Measurements from ENCODE around the gene XRN2.
"Not testable (repeated sequence)": the region's sequence is repeated elsewhere in the genome, so short reads cannot be mapped to it uniquely, and the experiment has no call there.

The XRN2 gene

DNA sequence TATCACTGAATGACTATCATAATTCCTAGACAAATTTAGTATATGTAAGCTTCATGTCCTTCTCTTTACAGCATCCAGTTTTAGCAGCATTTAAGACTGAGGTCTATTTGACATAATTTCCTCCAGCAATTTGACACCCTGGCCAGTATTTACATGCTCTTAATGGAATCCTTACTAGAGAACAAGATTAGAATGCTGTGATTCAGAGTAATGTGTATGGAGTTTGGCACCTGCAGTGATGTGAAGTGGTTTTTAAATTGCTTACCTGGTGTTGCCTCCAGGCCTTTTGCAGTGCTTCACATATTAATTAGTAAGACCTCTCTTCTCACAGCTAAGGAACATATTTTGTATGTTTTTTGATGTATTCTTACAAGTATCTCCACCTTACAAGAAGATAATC, 84.4 kb downstream of the XRN2 start:
- DNase-seq (ENCODE audit: low read depth): no peak

GRCh38 chr20:21388566-21388965, 85.4 kb downstream of the XRN2 start:
- no peak for DNase-seq (ENCODE audit: low read depth)

DNA sequence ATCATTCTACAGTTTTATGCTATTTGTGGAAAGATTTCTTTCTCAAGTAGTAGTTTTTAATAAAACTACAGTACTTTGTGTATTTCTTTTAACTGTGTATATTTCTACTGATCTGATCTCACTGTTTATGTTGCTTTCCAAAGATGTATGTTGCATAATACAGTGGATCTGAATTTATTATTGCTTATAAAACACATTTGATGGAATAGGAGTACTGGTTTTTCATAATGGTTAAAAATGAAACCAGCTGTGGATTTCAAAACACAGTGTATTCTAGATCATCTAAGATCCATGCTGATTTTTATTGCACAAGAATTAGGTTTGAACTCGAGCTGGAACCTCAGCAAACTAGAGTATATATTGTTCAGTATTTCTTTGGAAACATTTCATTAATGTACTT, 86.2 kb downstream of the XRN2 start:
- DNase-seq (ENCODE audit: low read depth): no peak

DNA sequence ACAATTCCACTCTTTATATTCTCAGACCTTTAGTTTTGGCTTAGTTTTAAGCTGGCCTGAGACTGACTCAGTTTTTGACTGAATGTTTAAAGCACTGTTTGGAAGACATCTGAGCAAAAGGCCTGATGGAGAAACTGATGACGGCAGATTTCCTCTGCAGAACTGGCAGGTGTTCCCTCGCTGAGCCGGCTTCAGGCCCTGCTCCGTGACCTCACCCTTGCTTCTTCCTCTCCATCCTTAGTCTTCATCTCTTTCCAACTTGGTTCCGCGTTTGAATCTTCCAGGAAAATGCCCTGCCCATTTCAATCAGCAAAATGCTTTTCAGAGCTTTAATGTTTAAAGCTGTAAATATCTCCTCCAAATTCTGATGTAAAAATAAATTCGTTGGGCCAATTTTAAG, 87.6 kb downstream of the XRN2 start:
- DNase-seq (ENCODE audit: low read depth): no peak

DNA sequence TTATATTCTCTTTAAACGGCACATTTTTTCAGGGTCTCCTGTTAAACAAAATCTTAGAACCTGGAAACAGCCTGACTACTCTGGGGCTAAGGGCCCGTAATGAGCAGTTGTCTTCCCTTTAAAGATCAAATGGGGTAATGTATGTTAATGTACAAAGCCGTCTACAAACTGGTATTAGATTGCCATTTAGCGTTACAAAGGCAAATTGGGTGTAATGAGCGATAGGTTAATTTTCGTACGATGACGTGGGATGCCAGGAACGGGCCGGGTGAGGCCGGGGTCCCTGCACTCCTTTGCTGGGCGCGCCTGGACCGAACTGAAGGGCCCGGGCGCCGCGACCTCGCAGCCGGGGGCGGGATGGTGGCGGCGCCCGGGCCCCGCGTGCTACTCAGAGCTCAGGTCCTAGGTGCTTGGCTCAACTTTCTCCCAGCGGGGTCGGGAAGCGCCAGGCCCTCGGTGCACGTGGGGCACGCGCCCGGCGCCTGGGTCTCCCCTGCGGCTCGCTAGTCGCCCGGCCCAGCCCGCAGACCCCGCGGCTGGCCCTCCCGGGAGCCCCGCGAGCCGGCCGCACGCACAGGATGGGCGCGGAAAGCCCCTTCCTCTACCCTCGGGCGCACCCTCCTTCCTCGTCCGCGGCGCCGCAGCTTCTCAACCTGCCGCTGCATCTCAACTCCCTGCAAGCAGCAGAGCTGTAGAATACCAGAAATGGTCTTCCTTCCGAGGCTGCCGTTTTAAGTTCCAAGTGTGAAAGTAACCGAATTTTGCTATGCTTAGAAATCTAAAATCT, 88.2 kb downstream of the XRN2 start:
- no peak for DNase-seq (ENCODE audit: low read depth)

DNA sequence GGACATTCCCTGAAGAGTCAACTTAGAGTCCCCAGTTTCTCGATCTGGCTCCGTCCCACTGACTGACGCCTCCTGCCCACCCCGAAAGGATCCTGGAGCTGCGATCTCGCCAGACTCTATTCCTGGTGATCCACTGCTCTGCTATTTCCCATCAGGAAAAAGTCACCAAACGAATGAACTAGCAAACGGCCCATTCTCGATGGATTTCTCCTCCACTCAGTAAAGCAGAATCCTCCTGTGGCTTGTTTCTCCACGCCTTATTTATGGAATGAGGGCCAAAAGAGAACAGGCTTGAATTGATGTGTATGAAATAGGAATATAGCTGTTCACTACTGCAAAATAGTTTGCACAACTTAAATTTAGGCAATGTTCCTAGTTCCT, 88.8 kb downstream of the XRN2 start:
- no peak for DNase-seq (ENCODE audit: low read depth)

GRCh38 chr20:21393166-21393565, 90.0 kb downstream of the XRN2 start:
- no peak for DNase-seq (ENCODE audit: low read depth)

- DNase-seq (ENCODE audit: low read depth): no peak
Measured at GRCh38 chr20:21393816-21394519, 90.8 kb downstream of the XRN2 start.

DNA sequence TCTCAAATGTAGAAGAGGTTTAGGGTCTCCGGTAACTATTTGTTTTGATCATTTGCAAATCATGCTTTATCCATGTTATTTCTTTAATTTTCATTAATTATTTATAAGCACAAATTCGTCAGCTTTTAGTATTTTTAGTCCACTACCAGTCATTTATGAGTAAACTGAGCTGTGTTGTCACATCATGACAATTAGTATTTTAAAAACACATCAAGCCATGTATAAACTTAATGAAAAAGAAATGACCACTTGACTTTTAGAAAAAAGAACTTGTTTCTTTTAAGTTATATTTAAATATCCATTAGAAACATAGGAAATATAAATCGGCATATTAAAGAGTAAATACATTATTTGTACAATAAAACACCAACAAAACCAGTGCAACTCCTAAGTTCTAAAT, 91.4 kb downstream of the XRN2 start:
- DNase-seq (ENCODE audit: low read depth): no peak

- no peak for DNase-seq (ENCODE audit: low read depth)
Measured at GRCh38 chr20:21395051-21395665, 92.0 kb downstream of the XRN2 start.

DNA sequence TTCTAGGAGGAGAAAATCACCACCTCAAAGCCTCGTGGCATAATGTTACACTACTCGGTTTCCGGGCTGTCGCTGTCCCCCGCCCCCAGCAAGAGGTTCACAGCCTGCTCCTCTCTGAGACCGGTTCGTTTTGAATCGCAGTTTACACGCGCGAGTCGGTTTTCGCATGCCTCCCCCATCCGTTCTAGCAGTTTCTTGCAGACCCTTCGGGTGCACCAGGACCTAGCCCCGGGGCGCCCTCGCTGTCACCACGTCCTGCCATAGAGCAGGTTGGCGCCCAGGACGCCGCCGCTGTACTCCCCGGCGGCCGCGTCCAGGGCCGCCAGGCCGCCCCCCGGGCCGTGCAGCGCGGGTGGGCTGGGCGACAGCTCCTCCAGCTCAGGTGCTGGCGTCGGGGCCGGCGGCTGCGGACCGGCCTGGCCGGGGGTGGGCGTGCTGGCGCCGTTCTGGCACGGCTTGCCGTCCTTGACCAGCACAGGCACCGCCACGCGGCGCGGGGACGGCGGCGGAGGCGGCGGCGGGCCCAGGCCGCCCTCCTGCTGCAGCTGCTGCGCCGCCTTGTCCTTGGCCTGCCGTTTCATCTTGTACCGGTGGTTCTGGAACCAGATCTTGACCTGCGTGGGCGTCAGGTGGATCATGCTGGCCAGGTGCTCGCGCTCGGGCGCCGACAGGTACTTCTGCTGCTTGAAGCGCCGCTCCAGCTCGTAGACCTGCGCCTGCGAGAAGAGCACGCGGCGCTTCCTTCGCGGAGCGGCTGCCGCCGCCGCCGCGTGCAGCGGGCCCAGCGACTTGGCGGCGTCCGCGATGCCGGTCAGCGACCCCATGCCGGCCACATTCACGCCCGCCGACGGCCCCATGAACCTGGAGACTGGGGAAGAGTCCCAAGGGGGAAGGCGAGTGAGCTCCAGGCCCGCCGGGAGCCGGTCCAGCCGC, 92.8 kb downstream of the XRN2 start:
- no peak for DNase-seq (ENCODE audit: low read depth)

DNA sequence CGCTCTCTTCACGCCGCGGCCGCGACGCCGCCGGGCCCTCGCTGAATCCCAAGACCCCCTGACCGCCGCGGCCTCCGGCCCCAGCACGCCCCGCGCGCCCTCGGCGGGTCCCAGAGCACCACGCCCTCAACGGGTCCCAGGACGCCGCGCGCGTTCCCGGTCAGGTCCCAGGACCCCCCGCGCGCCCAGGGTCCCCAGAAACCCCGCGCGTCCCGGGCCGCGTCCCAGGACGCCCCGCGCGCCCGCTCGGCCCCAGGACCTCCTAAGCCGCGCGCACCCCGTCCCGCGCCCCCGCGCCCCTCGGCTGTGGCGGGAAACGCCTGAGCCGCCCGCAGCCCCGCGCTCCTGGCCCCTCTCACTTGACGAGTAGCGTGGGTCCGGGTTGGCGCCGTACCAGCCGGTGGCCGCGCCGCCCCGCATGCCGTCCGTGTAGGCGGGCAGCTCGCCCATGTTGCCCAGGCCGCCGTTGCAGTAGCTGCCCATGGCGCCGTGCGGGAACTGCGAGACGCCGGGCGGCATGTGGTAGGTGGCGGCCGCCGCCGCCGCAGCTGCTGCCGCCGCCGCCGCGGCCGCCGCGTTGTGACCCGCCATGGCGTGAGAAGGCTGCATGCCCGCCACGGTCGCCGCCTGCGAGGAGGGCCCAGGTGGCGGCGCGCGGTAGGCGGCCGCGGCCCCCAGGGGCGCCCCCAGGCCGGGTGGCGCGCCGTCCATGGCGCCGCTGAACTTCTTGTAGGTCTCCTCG, 93.6 kb downstream of the XRN2 start:
- no peak for DNase-seq (ENCODE audit: low read depth)

DNA sequence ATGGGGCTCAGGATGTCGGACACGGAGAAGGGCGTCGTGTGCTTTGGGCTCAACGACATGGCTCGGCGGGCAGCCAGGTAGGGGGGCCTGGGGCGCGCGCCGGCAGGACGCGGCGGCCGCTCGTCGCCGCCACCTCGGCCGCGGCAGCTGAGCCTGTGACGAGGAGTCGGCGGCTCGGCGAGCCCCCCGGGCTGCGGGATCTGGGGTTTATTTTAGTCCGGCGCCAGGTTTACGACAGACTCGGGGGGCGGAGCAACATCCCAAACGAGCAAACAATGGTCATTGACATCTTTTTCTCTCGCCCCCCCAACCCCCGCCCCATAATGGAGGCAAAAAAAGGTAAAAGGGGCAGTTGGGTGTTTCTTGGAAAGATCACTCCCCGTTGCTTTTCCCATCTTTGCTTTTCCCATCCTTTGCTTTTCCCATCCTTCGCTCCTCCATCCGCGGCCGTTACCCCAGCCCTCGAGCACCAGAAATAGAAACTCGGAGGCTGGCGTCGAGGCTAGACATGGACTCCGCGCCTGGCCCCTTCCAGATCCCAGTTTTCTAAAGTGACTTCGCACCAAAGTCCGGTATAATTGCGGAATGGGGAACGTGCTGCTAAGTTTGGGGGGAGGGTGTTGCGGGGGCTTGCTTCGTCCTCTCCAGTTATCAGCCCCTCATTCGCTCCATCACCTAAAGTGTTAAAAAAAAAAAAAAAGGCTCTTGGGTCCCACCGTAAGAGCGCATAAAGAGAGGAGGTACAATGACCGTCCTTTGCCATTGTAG, 94.4 kb downstream of the XRN2 start, which contains the start of gene NKX2-4:
Gene NKX2-4, minus strand, starts transcription at position 186 of the 768 bp plus-strand sequence. Its CDS starts 127 bp downstream, at position 59.
- DNase-seq (ENCODE audit: low read depth): no peak

GRCh38 chr20:21398109-21399004, 95.2 kb downstream of the XRN2 start:
- DNase-seq (ENCODE audit: low read depth): no peak

DNA sequence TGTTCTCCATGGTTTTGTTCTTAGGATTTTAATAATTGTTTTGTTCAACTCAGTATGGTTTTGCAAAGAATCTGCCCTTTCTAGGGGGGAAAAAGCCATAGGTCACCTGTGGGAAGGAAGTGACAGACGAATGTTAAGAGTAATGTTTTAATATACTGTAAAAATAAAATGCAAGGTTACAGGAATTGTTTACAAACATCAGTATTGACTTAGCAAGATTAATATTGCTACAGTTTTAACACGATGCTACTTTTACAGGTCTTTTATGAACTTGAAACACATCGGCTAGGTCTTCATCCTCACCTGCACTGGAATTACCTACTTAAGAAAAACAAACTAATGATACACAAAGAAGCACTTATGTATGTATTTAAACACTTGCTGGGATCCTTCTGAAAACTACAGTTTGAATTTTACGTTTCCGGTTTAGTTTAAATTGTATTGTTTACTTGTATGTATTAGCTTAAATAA, 95.9 kb downstream of the XRN2 start:
- DNase-seq (ENCODE audit: low read depth): no peak

- no peak for DNase-seq (ENCODE audit: low read depth)
Measured at GRCh38 chr20:21411725-21412124, 108.6 kb downstream of the XRN2 start.

DNA sequence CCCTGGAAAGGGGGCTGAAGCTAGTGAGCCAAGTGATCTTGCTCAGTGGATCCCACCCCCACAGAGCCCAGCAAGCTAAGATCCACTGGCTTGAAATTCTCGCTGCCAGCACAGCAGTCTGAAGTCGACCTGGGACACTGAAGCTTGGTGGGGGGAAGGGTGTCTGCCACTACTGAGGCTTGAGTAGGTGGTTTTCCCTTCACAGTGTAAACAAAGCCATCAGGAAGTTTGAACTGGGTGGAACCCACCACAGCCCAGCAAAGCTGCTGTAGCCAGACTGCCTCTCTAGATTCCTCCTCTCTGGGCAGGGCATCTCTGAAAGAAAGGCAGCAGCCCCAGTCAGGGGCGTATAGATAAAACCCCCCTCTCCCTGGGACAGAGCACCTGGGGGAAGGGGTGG, 110.9 kb downstream of the XRN2 start:
- DNase-seq (ENCODE audit: low read depth): not testable (repeated sequence)

- DNase-seq (ENCODE audit: low read depth): not testable (repeated sequence)
Measured at GRCh38 chr20:21419147-21419546, 116.0 kb downstream of the XRN2 start.

DNA sequence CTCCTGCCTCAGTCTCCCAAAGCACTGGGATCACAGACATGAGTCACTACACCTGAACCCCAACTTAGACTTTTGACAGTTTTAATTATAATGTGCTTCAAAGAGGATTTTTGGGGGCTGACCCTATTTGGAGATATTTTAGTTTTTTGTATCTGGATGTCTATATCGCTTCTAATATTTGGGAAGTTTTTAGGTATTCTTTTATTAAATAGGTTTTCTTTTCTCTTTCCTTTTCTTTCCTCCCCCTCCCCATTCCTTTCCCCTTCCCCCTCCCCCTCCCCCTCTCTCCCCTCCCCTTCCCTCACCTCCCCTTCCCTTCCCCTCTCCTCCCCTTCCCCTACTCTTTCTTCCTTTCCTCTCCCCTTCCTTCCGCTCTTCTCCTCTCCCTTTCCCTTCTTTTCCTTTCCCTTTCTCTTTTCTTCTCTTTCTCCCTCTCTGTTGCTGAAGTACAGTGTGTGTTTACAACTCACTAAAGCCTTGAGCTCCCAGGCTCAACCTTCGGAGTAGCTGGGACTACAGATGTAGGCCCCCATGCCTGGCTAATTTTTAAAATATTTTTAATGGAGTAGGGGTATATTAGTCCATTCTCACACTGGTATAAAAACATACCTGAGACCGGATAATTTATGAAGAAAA, 118.6 kb downstream of the XRN2 start:
- DNase-seq (ENCODE audit: low read depth): no peak

Measured in HS-27A (cell line).